SHP77 (cell line): ENCODE results near the gene CCNO.

Experiments used
- DNase-seq, 2 experiments: peaks; one replicate each; lab custom pipeline; 2025; lab: John Stamatoyannopoulos, UW

The CCNO gene

DNA sequence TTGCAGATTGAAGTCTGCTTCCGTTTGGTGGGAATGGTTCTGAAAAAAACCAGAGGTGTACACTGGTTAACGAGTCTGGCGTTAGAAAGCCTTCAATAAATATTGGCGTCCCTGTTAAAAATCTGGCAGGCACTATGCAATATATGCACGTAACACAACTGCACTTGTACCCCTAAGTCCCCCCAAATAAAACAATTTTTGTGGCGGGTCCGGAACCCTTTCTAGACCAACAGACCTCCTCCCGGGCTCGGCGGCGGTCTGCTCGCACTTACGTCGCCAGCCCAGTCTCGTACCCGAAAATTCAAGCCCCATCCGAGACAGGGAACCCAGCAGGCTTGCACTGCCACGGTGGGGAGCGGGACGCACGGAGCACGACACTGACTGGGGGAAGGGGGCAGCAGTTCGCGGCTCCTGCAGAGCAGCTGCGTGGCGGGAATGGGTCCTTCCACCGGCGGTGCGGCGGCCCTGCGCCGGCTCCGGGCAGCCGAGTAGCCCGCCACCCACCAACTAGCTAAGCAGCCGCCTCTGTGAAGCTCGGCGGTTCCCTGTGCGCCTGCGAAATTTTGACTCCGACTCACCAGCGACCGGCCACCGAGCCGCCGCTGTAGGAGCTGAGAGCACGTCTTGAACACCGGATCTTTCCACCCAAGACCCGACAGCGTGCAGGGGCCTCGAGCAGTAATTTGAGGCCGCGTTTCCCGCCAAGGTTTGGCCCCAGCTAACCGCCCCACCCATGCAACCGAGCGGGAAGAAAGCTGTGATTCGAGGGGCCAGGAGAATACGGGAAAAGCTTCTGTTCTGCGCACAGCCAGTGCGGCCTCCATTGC, 10.2 kb downstream of the CCNO start:
- no peak for DNase-seq

DNA sequence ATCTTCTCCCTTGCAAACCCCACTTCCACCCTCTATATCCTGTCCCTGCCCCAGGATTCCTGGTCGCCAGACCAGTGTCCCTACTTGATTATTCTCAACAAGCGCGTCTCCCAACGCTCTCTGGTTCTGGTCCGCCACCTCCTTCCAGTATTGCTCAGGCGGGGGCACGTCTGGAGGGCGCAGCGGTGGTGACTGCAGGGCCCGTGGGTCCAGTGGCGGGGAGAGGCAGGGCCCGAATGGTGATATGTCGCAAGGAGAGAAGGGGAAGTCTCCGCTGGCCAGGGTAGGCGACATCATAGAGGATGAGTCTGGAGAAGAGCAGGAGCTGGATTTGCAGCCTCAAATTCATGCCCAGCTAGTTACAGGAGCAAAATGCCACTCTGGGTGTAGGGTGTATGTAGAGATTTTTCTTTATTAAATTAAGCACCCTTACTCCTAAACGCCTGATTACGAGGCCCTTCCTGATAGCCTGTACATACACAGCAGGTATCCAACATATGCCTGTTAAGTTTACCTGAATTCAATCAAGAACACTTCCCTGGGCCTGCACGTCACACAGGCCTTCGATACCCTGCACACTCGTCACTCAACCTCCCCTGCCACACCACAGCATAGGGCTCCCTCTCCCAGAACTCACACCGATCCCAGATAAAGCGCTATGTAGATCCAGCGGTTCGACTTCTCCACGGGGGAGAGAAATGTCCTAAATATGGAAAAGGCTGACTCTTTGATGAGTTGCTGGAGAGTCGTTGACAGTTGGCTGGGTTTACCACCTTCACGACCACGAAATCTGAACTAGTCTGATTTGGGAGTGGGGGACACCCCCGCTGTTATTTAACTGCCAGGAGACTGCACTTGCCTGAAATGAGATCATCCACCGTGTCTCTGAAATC, 11.1 kb downstream of the CCNO start:
- no peak for DNase-seq

DNA sequence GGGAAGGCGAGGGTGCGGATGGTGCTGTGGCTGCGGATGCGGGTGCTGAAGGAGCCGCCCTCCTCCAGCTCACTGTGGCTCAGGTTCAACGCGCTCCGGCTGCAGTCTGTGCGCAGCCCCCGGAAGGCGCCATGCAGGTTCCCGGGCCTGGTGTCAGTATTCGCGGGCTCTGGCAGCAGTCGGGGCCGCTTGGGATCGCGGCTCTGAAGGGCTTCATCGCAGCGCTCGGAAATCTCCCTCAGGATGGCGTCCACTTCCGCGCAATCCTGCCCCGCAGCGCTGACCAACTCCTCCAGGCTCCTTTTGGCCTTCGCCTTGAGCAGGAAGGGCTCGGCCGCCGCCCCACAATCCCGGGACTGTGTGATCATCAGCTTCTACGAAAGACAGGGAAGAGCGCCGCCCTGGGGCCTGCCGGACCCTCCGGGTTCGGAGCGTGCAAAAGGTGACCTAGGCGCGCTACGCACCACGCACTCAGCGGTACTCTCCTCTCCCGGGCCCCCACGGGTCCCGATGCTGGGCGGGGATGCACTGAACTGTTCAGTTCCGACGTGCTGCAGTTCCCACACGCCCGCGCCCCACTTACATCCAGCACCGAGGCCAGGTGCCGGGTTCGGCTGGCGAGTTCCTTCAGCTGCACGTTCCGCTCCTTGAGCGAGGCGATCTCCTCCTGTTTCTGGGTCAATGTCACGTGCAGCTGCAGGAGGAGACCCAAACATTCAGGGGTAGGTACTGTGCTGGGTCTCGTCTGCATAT, 12.8 kb downstream of the CCNO start:
- no peak for DNase-seq

DNA sequence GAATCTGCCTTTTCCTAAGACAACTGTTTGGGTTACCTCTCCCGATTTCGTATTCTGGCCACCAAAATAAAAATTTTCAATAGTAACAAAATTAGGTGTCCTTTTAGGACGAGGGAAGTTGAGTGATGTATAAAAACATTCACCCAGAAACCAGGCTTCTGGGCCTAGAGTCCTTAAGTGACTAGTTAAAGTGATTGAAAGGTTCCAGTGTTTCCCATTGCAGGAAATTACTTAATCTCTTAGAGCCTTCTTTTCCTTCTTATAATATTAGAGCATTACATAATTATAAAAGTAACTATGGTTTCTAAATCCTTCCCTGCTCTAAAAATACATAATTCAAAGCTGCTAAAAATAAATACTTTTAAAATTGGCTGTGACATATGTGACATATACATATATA, 13.6 kb downstream of the CCNO start:
- no peak for DNase-seq

DNA sequence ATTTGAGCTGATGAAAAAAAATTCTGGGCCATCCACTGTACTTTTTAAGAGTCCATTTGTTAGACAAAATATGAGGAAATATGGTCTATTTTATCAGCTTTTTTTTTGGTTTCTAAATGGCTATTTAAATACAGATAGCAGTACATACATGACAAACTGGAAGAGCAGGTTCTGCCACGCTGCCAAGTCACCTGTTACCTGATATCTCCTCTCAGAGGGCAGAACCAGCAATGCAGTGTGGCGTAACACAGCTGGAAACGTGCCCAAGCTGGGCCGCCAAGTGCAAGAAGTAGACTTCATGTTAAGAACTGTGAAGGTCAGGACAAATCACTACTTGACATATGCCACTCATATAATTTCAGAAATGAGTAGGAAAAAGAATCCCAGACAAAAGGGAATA, 14.4 kb downstream of the CCNO start:
- no peak for DNase-seq

DNA sequence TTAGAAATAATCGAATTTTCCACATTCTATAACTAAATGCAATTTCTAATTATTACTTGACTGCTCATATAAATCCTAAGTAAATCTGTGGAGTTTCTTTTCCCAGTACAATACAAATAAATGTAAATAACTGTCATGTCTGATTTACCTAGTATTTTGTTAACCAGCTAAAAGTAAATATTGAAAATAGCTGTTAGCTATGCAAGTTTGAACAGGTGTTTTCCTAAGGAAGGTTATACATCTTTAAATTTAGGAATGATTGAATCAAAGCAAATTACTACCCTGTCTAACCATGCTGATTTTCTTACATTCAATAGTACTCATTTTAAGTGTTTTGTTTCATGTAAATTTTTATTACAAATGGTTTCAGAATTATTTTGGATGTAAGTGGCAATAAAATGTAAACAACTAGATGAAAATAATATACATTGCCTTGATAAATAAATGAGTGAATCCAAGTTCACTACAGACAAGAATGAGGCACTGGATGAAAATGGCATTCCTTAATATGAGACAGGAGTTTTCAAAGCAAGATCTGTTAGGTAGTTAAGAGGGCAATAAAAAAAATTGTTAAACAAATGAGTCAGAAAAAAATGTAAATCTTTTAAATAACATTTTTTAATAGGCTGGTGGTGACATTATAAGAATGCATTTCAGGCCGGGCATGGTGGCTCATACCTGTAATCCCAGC, 22.1 kb downstream of the CCNO start:
- peak in 1 of 2 experiments; percentile 9 for DNase-seq

DNA sequence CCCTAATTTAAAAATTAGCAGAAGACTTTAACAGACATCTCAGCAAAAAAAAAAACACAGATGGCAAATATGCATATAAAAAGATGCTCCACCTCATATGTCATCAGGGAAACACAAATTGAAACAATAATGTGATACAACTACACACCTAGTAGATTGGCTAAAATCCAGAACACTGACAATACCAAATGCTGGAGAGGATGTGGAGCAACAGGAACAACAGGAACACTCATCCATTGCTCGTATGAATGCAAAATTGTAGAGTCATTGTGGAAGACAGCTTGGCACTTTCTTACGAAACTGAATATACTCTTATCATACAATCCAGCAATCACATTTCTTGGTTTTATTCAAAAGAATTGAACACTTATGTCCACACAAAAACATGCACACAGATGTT, 28.4 kb downstream of the CCNO start:
- DNase-seq = no peak

DNA sequence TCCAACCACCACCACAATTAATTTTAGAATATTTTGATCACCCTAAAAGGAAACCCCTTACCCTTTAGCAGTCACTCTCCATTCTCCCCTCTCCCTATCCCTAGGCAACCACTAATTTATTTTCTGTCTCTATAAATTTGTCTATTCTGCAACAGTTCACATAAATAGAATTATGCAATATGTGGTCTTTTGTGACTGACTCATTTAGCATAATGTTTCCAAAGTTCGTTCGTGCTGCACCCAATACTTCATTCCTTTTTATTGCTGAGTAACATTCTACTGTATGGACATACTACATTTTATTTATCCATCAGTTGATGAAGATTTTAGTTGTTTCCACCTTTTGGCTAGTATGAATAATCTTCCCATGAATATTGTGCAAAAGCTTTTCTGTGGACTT, 42.2 kb downstream of the CCNO start:
- DNase-seq = no peak

DNA sequence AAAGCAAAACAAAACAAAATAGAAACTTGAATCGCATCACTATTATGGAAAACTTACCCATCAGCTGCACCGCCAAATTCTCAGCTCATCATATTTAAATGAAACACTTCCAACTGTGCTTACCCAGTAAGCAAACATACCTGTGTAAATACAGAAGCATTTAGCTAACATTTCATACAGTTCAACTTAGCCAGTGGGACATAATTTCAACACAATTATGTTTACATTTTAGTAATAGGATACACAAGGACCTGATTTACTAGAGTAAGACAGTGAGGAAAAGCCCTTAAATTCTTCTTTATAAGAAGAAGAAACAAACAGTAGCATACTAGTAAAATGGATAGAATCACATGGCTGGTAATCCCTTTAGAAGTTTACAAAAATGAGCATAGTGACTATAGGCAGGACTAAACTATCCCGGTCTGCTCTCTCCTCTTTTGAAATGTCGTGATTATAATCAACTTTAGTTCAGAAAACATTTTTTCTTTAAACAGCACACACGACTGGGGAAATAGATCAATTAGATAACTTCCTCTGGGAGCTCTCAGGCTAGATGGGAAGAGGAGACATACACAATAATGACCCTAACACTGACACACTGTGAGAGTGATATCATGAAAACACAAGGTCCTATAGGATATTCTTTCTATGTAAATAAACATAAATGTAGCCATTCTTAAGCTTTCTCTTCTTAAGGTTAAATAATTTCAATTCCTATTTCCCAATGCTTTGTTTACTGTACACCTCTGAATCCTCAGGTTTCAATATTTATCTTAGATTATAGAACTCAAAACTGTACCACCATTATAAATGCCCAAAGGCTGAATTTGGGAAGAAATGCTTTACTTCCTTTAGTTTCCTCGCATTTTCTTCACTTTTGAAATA, 44.5 kb downstream of the CCNO start:
- DNase-seq = peak; percentile 23 to 26

DNA sequence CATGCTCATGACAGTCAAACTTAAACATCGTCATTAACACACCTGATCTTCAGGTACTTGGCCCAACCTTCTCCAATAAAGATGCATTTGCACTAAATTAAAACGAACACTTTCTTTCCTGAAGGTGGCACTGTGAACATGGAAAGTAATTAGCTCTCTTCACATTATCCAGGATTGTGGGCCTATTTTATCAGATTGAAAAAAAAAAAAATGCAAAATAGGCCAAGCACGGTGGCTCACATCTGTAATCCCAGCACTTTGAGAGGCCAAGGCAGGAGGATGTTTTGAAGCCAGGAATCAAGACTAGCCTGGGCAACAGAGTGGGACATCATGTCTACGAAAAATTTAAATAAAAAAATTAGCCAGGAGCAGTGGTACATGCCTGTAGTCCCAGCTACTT, 46.0 kb downstream of the CCNO start:
- DNase-seq = peak; percentile 24 to 35
